Measurements from ENCODE around the gene ATP10A. TPM values are rescaled to one million over a fixed set of nuclear protein-coding genes. Genes with fewer than 3 reads are reported as not detected.

ATP10A gene
- total and polyA plus RNA-seq, 2 of the 8 experiments (the other 6 are each of a cell fraction or from before 2014, with no cell fraction given): 2.0 to 2.8 TPM

GRCh38 chr15:25736461-25736860, 126.7 kb downstream of the ATP10A start (continued):
- TF ChIP-seq EP300 (IDR thresholded peaks at IDR 0.05; ENCODE audit: borderline replicate concordance in 1 of 2, low read depth in 2 of 2, low read length in 2 of 2): no peak
- TF ChIP-seq BCL11A (IDR thresholded peaks at IDR 0.05; ENCODE audit: low read depth in 2 of 2, low read length in 2 of 2): no peak
- no peak for TF ChIP-seq EGR1 (IDR thresholded peaks at IDR 0.05; ENCODE audit: borderline replicate concordance, low read depth, low read length)
- no peak for TF ChIP-seq HDAC2 (IDR thresholded peaks at IDR 0.05; ENCODE audit: borderline replicate concordance in 1 of 2, low read depth in 2 of 2, low read length in 2 of 2)
- no peak for TF ChIP-seq NRF1 (IDR thresholded peaks at IDR 0.05; ENCODE audit: low read depth, low read length)
- no peak for TF ChIP-seq CHD7 (IDR thresholded peaks at IDR 0.05; ENCODE audit: insufficient replicate concordance, low read length)
- TF ChIP-seq CBX5 (IDR thresholded peaks at IDR 0.05; ENCODE audit: low read depth, low read length): no peak

Data from H1 (cell line).